ENCODE data around the gene SAMD5.

The SAMD5 gene

GRCh38 chr6:147566244-147566898, 57.9 kb downstream of the SAMD5 start:
- H3K27me3 ChIP-seq (ENCODE audit: control insufficient read depth, insufficient read depth, low read length), result no peaks in the 10 kb centered on the region
- WGBS (ENCODE audit: insufficient coverage, insufficient read length), result no CpG with 5 or more reads among the region's 3 CpGs
- no peaks in the 10 kb centered on the region for H3K36me3 ChIP-seq (ENCODE audit: control insufficient read depth, insufficient read depth, low read length)
- H3K4me3 ChIP-seq (ENCODE audit: low read length), result no peak overlapping the region
- DNase-seq (ENCODE audit: low read depth, low spot score), result no peak
- no peaks in the 10 kb centered on the region for H3K4me1 ChIP-seq (ENCODE audit: control insufficient read depth, insufficient read depth, low read length)
- H3K27ac ChIP-seq (ENCODE audit: low read length), result no peak overlapping the region
- no peaks in the 10 kb centered on the region for H3K9me3 ChIP-seq (ENCODE audit: control insufficient read depth, insufficient read depth, low read length)

DNA sequence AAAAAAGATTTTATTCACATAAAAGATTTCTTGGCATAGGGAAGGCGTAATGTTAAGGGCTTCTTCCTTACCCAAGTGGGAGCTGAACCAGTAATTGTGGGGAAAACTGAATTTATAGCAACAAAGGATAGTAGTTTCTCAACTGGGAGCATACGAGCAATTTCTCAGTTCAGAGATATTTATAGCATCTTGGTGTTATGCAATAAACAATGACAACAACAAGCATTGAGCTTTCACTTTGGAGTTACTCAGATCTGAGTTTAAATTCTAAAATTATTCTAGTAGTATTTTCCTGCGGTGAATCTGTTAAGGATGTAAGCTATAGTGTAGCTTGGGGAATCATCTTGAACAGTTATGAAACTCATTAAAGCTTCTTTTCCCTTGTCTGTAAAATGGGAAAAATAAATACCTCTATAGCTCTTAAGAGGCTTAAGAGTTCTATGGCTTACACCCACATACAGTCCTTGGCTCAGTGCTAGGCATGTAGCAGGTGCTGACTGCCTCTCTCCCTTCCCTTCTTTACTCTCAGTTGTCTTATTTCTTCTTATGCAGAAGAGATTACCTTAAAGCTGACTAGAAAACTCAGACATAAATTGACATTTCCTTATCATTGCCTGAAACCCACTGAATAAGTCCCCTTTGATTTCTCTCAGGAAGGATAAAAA, 58.8 kb downstream of the SAMD5 start:
- DNase-seq (ENCODE audit: low read depth, low spot score), result no peak
- no peak overlapping the region for H3K27ac ChIP-seq (ENCODE audit: low read length)
- no peaks in the 10 kb centered on the region for H3K4me1 ChIP-seq (ENCODE audit: control insufficient read depth, insufficient read depth, low read length)
- H3K9me3 ChIP-seq (ENCODE audit: control insufficient read depth, insufficient read depth, low read length), result no peaks in the 10 kb centered on the region
- WGBS (ENCODE audit: insufficient coverage, insufficient read length), result no CpG with 5 or more reads among the region's 3 CpGs
- no peaks in the 10 kb centered on the region for H3K36me3 ChIP-seq (ENCODE audit: control insufficient read depth, insufficient read depth, low read length)
- H3K4me3 ChIP-seq (ENCODE audit: low read length), result no peak overlapping the region
- no peaks in the 10 kb centered on the region for H3K27me3 ChIP-seq (ENCODE audit: control insufficient read depth, insufficient read depth, low read length)

DNA sequence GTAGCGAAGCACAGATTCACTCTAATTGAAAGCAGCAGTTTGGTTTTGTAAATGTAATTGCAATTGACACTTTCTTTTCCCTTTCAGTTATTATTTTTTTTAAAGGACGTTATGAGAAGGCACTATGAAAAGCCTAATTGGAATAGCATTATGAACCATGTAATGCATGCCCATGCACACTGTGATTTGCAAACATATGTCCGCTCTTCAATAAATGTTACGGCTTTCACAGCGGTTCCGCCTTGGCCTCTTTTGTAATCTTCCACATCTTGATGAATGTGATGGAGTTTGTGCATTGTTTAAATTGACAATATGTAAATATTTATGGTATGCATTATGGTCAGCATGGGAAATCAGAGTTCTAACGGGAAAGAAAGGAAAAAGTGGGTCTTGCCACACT, 61.3 kb downstream of the SAMD5 start:
- no peaks in the 10 kb centered on the region for H3K27me3 ChIP-seq (ENCODE audit: control insufficient read depth, insufficient read depth, low read length)
- WGBS (ENCODE audit: insufficient coverage, insufficient read length), result no CpG with 5 or more reads among the region's 7 CpGs
- no peaks in the 10 kb centered on the region for H3K36me3 ChIP-seq (ENCODE audit: control insufficient read depth, insufficient read depth, low read length)
- no peak for DNase-seq (ENCODE audit: low read depth, low spot score)
- no peaks in the 10 kb centered on the region for H3K9me3 ChIP-seq (ENCODE audit: control insufficient read depth, insufficient read depth, low read length)
- H3K27ac ChIP-seq (ENCODE audit: low read length), result no peak overlapping the region
- H3K4me3 ChIP-seq (ENCODE audit: low read length), result no peak overlapping the region
- H3K4me1 ChIP-seq (ENCODE audit: control insufficient read depth, insufficient read depth, low read length), result no peaks in the 10 kb centered on the region

GRCh38 chr6:147570681-147571080, 62.2 kb downstream of the SAMD5 start:
- no CpG with 5 or more reads among the region's 2 CpGs for WGBS (ENCODE audit: insufficient coverage, insufficient read length)
- H3K27ac ChIP-seq (ENCODE audit: low read length), result no peak overlapping the region
- DNase-seq (ENCODE audit: low read depth, low spot score), result no peak
- no peak overlapping the region for H3K4me3 ChIP-seq (ENCODE audit: low read length)
- no peaks in the 10 kb centered on the region for H3K4me1 ChIP-seq (ENCODE audit: control insufficient read depth, insufficient read depth, low read length)
- no peaks in the 10 kb centered on the region for H3K36me3 ChIP-seq (ENCODE audit: control insufficient read depth, insufficient read depth, low read length)
- H3K27me3 ChIP-seq (ENCODE audit: control insufficient read depth, insufficient read depth, low read length), result no peaks in the 10 kb centered on the region
- no peaks in the 10 kb centered on the region for H3K9me3 ChIP-seq (ENCODE audit: control insufficient read depth, insufficient read depth, low read length)

- H3K27ac ChIP-seq (ENCODE audit: low read length), result no peak overlapping the region
- no peak overlapping the region for H3K4me3 ChIP-seq (ENCODE audit: low read length)
- H3K36me3 ChIP-seq (ENCODE audit: control insufficient read depth, insufficient read depth, low read length), result no peaks in the 10 kb centered on the region
- H3K4me1 ChIP-seq (ENCODE audit: control insufficient read depth, insufficient read depth, low read length), result no peaks in the 10 kb centered on the region
- no peaks in the 10 kb centered on the region for H3K27me3 ChIP-seq (ENCODE audit: control insufficient read depth, insufficient read depth, low read length)
- no peak for DNase-seq (ENCODE audit: low read depth, low spot score)
- no peaks in the 10 kb centered on the region for H3K9me3 ChIP-seq (ENCODE audit: control insufficient read depth, insufficient read depth, low read length)
Measured at GRCh38 chr6:147577488-147577887, 69.0 kb downstream of the SAMD5 start.

GRCh38 chr6:147578159-147578558, 69.7 kb downstream of the SAMD5 start:
- no peaks in the 10 kb centered on the region for H3K9me3 ChIP-seq (ENCODE audit: control insufficient read depth, insufficient read depth, low read length)
- no peaks in the 10 kb centered on the region for H3K27me3 ChIP-seq (ENCODE audit: control insufficient read depth, insufficient read depth, low read length)
- no peak overlapping the region for H3K27ac ChIP-seq (ENCODE audit: low read length)
- no peaks in the 10 kb centered on the region for H3K4me1 ChIP-seq (ENCODE audit: control insufficient read depth, insufficient read depth, low read length)
- no peak overlapping the region for H3K4me3 ChIP-seq (ENCODE audit: low read length)
- DNase-seq (ENCODE audit: low read depth, low spot score), result no peak
- H3K36me3 ChIP-seq (ENCODE audit: control insufficient read depth, insufficient read depth, low read length), result no peaks in the 10 kb centered on the region
- WGBS (ENCODE audit: insufficient coverage, insufficient read length), result no CpG with 5 or more reads among the region's 2 CpGs

GRCh38 chr6:147578883-147579282, 70.4 kb downstream of the SAMD5 start:
- no CpG with 5 or more reads among the region's 2 CpGs for WGBS (ENCODE audit: insufficient coverage, insufficient read length)
- Histone ChIP-seq H3K36me3 (ENCODE audit: control insufficient read depth, insufficient read depth, low read length) (no peaks in the 10 kb centered on the region), H3K4me1 (ENCODE audit: control insufficient read depth, insufficient read depth, low read length) (no peaks in the 10 kb centered on the region)

GRCh38 chr6:147579667-147580066, 71.2 kb downstream of the SAMD5 start:
- Histone ChIP-seq H3K9me3 (ENCODE audit: control insufficient read depth, insufficient read depth, low read length) (no peaks in the 10 kb centered on the region), H3K27ac (ENCODE audit: low read length) (no peak overlapping the region), H3K4me3 (ENCODE audit: low read length) (no peak overlapping the region), H3K36me3 (ENCODE audit: control insufficient read depth, insufficient read depth, low read length) (no peaks in the 10 kb centered on the region), H3K4me1 (ENCODE audit: control insufficient read depth, insufficient read depth, low read length) (no peaks in the 10 kb centered on the region), H3K27me3 (ENCODE audit: control insufficient read depth, insufficient read depth, low read length) (no peaks in the 10 kb centered on the region)
- no CpG with 5 or more reads among the region's 3 CpGs for WGBS (ENCODE audit: insufficient coverage, insufficient read length)
- no peak for DNase-seq (ENCODE audit: low read depth, low spot score)

More at GRCh38 chr6:147578883-147579282, 70.4 kb downstream of the SAMD5 start:
- Histone ChIP-seq H3K4me3 (ENCODE audit: low read length) (no peak overlapping the region), H3K9me3 (ENCODE audit: control insufficient read depth, insufficient read depth, low read length) (no peaks in the 10 kb centered on the region), H3K27me3 (ENCODE audit: control insufficient read depth, insufficient read depth, low read length) (no peaks in the 10 kb centered on the region), H3K27ac (ENCODE audit: low read length) (no peak overlapping the region)
- no peak for DNase-seq (ENCODE audit: low read depth, low spot score)

DNA sequence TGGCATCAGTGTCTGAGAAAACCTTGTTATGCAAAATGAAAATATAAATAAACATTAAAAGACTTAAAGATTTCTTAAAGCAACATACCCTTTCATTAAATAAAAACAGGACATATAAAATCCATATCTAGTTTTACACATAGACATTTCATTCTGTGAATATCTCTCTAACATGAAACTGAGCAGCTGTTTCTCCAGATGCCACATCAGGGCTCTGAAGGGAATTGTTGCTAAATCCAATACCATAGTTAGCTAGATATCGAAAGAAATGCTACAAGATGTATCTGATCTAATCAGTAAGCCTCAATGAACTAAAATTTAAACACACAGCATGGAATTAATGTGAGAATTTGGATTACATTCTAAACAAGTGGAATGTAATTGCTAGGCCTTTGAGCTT, 74.5 kb downstream of the SAMD5 start:
- H3K27ac ChIP-seq (ENCODE audit: low read length), result no peak overlapping the region
- no peaks in the 10 kb centered on the region for H3K36me3 ChIP-seq (ENCODE audit: control insufficient read depth, insufficient read depth, low read length)
- H3K27me3 ChIP-seq (ENCODE audit: control insufficient read depth, insufficient read depth, low read length), result no peaks in the 10 kb centered on the region
- no peaks in the 10 kb centered on the region for H3K4me1 ChIP-seq (ENCODE audit: control insufficient read depth, insufficient read depth, low read length)
- no peak overlapping the region for H3K4me3 ChIP-seq (ENCODE audit: low read length)
- WGBS (ENCODE audit: insufficient coverage, insufficient read length), result no CpG with 5 or more reads among the region's 1 CpG
- no peaks in the 10 kb centered on the region for H3K9me3 ChIP-seq (ENCODE audit: control insufficient read depth, insufficient read depth, low read length)
- DNase-seq (ENCODE audit: low read depth, low spot score), result no peak

- no peak overlapping the region for H3K4me3 ChIP-seq (ENCODE audit: low read length)
- no peaks in the 10 kb centered on the region for H3K4me1 ChIP-seq (ENCODE audit: control insufficient read depth, insufficient read depth, low read length)
- no peaks in the 10 kb centered on the region for H3K9me3 ChIP-seq (ENCODE audit: control insufficient read depth, insufficient read depth, low read length)
- no CpG with 5 or more reads among the region's 3 CpGs for WGBS (ENCODE audit: insufficient coverage, insufficient read length)
- no peak for DNase-seq (ENCODE audit: low read depth, low spot score)
- no peak overlapping the region for H3K27ac ChIP-seq (ENCODE audit: low read length)
- no peaks in the 10 kb centered on the region for H3K36me3 ChIP-seq (ENCODE audit: control insufficient read depth, insufficient read depth, low read length)
- no peaks in the 10 kb centered on the region for H3K27me3 ChIP-seq (ENCODE audit: control insufficient read depth, insufficient read depth, low read length)
Measured at GRCh38 chr6:147585256-147585655, 76.8 kb downstream of the SAMD5 start.

DNA sequence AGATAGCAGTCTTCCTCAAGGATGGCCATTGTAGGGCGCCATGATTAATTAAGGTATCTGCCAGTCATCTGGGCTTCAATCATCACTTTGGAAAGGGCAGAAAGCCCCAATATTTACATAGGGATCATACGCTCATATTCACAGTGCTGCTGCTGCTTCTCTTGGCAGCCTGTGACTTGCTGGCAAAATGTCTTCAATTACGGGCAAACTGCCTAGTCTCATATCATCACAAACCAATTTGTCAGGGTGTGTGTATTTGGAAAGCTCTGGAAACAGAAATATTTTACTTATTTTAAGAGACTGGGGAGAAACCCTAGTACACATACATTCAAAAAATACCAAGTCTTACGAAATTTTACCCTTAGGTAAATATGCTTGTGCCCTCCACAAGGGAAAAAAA, 77.6 kb downstream of the SAMD5 start:
- Histone ChIP-seq H3K9me3 (ENCODE audit: control insufficient read depth, insufficient read depth, low read length) (no peaks in the 10 kb centered on the region), H3K27ac (ENCODE audit: low read length) (no peak overlapping the region), H3K4me1 (ENCODE audit: control insufficient read depth, insufficient read depth, low read length) (no peaks in the 10 kb centered on the region), H3K36me3 (ENCODE audit: control insufficient read depth, insufficient read depth, low read length) (no peaks in the 10 kb centered on the region), H3K4me3 (ENCODE audit: low read length) (no peak overlapping the region), H3K27me3 (ENCODE audit: control insufficient read depth, insufficient read depth, low read length) (no peaks in the 10 kb centered on the region)
- DNase-seq (ENCODE audit: low read depth, low spot score), result no peak
- no CpG with 5 or more reads among the region's 4 CpGs for WGBS (ENCODE audit: insufficient coverage, insufficient read length)

Data from iPS DF 6.9 (cell line).